H9 (cell line): ENCODE measurements around the gene ZNF750. TPM values are rescaled to one million over a fixed set of nuclear protein-coding genes. Genes with fewer than 3 reads are reported as not detected.
A peak's percentile ranks its signal among the peaks of the same experiment; 100 is the strongest.

Experiments used
- DNase-seq: peaks from one replicate; pipeline ENCODE4 v3.0.0-alpha.2; 2017
- H2AFZ ChIP-seq: one replicate; pipeline ENCODE4 v1.6.1; 2013; ENCODE audit warnings: mild to moderate bottlenecking, low read length, control low read depth, moderate library complexity
- H2AK5ac ChIP-seq: 2 replicates; pipeline ENCODE4 v1.6.1; 2013; ENCODE audit warnings: low read length, control low read depth, mixed read lengths; ENCODE audit not compliant: insufficient read length
- H2BK120ac ChIP-seq: one replicate; pipeline ENCODE4 v1.6.1; 2013; ENCODE audit warnings: low read depth, mild to moderate bottlenecking, low read length, control low read depth, inconsistent platforms; ENCODE audit not compliant: poor library complexity, severe bottlenecking
- H2BK12ac ChIP-seq: 2 replicates; pipeline ENCODE4 v1.6.1; 2013; ENCODE audit warnings: low read length, control low read depth, mixed read lengths, low read depth; ENCODE audit not compliant: insufficient read length
- H2BK15ac ChIP-seq: 2 replicates; pipeline ENCODE4 v1.6.1; 2013; ENCODE audit warnings: low read depth, low read length, control low read depth
- H2BK20ac ChIP-seq: one replicate; pipeline ENCODE4 v1.6.1; 2013; ENCODE audit warnings: low read depth, mild to moderate bottlenecking, low read length, control low read depth, inconsistent platforms; ENCODE audit not compliant: poor library complexity, severe bottlenecking
- H2BK5ac ChIP-seq: 2 replicates; pipeline ENCODE4 v1.6.1; 2013; ENCODE audit warnings: low read length, control low read depth, mixed read lengths; ENCODE audit not compliant: insufficient read length
- H3K14ac ChIP-seq: 2 replicates; pipeline ENCODE4 v1.6.1; 2013; ENCODE audit warnings: low read length, control low read depth; ENCODE audit not compliant: insufficient read depth
- H3K18ac ChIP-seq: 2 replicates; pipeline ENCODE4 v1.6.1; 2013; ENCODE audit warnings: low read depth, mild to moderate bottlenecking, mixed read lengths, low read length, control low read depth; ENCODE audit not compliant: insufficient read length
- H3K23ac ChIP-seq: 2 replicates; pipeline ENCODE4 v1.6.1; 2013; ENCODE audit warnings: low read length, control low read depth, mixed read lengths, low read depth; ENCODE audit not compliant: insufficient read length
- H3K23me2 ChIP-seq: 2 replicates; pipeline ENCODE4 v1.6.1; 2013; ENCODE audit warnings: low read depth, mild to moderate bottlenecking, mixed read lengths, low read length, control low read depth; ENCODE audit not compliant: insufficient read length, poor library complexity, severe bottlenecking
- H3K27ac ChIP-seq: 2 replicates; pipeline ENCODE4 v1.5.1; 2013; ENCODE audit warnings: low read length, control low read depth, mixed read lengths, low read depth; ENCODE audit not compliant: insufficient read length
- H3K27me3 ChIP-seq: 2 replicates; pipeline ENCODE4 v1.6.1; 2013; ENCODE audit warnings: low read length, control low read depth, inconsistent platforms; ENCODE audit not compliant: insufficient read depth
- H3K4ac ChIP-seq: 2 replicates; pipeline ENCODE4 v1.6.1; 2013; ENCODE audit warnings: low read depth, mild to moderate bottlenecking, control low read depth, inconsistent platforms, low read length, moderate library complexity
- H3K4me1 ChIP-seq: 2 replicates; pipeline ENCODE4 v1.6.1; 2013; ENCODE audit warnings: low read length, control low read depth, inconsistent platforms; ENCODE audit not compliant: insufficient read depth
- H3K4me2 ChIP-seq: 2 replicates; pipeline ENCODE4 v1.6.1; 2013; ENCODE audit warnings: low read length, control low read depth, mixed read lengths; ENCODE audit not compliant: insufficient read length, insufficient read depth
- H3K56ac ChIP-seq: 2 replicates; pipeline ENCODE4 v1.6.1; 2013; ENCODE audit warnings: low read depth, mild to moderate bottlenecking, mixed read lengths, low read length, control low read depth; ENCODE audit not compliant: insufficient read length
- H3K79me1 ChIP-seq: 2 replicates; pipeline ENCODE4 v1.6.1; 2013; ENCODE audit warnings: low read depth, mild to moderate bottlenecking, moderate library complexity, low read length, control low read depth, inconsistent platforms; ENCODE audit not compliant: insufficient read depth, poor library complexity, severe bottlenecking
- H3K79me2 ChIP-seq: 2 replicates; pipeline ENCODE4 v1.6.1; 2013; ENCODE audit warnings: low read length, control low read depth, inconsistent platforms; ENCODE audit not compliant: insufficient read depth
- H3K9ac ChIP-seq: 2 replicates; pipeline ENCODE4 v1.6.1; 2013; ENCODE audit warnings: low read length, control low read depth, mixed read lengths; ENCODE audit not compliant: insufficient read length; ENCODE audit errors: extremely low read depth
- H3K9me3 ChIP-seq: one replicate; pipeline ENCODE4 v1.6.1; 2013; ENCODE audit warnings: low read depth, low read length, inconsistent platforms; ENCODE audit not compliant: control insufficient read depth
- H3T11ph ChIP-seq: one replicate; pipeline ENCODE4 v1.6.1; 2013; ENCODE audit warnings: mild to moderate bottlenecking, low read length, control low read depth, inconsistent platforms
- H4K20me1 ChIP-seq: one replicate; pipeline ENCODE4 v1.6.1; 2013; ENCODE audit not compliant: control insufficient read depth, insufficient read length, insufficient read depth
- H4K5ac ChIP-seq: 2 replicates; pipeline ENCODE4 v1.6.1; 2013; ENCODE audit warnings: low read depth, mild to moderate bottlenecking, mixed read lengths, low read length, control low read depth; ENCODE audit not compliant: insufficient read length
- H4K8ac ChIP-seq: replicated peaks from 2 replicates; pipeline ENCODE4 v1.6.1; 2013; ENCODE audit warnings: low read length, control low read depth, mixed read lengths, low read depth; ENCODE audit not compliant: insufficient read length
- H4K91ac ChIP-seq: 2 replicates; pipeline ENCODE4 v1.6.1; 2013; ENCODE audit warnings: low read depth, mild to moderate bottlenecking, moderate library complexity, mixed read lengths, low read length, control low read depth; ENCODE audit not compliant: insufficient read length
- H3K27ac Mint-ChIP-seq, 3 experiments: 2 replicates in 2 of 3; 3 replicates in 1 of 3; pipeline ENCODE4 v1.8.0; 2020 to 2021; ENCODE audit warnings: mixed read lengths in 3 of 3, mild to moderate bottlenecking in 1 of 3, moderate library complexity in 1 of 3
- H3K27me3 Mint-ChIP-seq: 2 replicates; pipeline ENCODE4 v1.8.0; 2021; ENCODE audit warnings: low read depth, mild to moderate bottlenecking, moderate library complexity, mixed read lengths
- H3K36me3 Mint-ChIP-seq, 3 experiments: 2 replicates in 2 of 3; 3 replicates in 1 of 3; pipeline ENCODE4 v1.8.0; 2020 to 2021; ENCODE audit warnings: low read depth in 3 of 3, mixed read lengths in 3 of 3; ENCODE audit not compliant: insufficient read depth in 1 of 3
- H3K4me1 Mint-ChIP-seq, 2 experiments: 2 replicates each; pipeline ENCODE4 v1.8.0; 2020; ENCODE audit warnings: mixed read lengths in 2 of 2
- H3K4me3 Mint-ChIP-seq, 2 experiments: 2 replicates in 1 of 2; 3 replicates in 1 of 2; pipeline ENCODE4 v1.8.0; 2020 to 2021; ENCODE audit warnings: mild to moderate bottlenecking in 2 of 2, mixed read lengths in 2 of 2, moderate library complexity in 1 of 2
- H3K9me3 Mint-ChIP-seq, 2 experiments: 2 replicates in 1 of 2; 3 replicates in 1 of 2; pipeline ENCODE4 v1.8.0; 2020; ENCODE audit warnings: mild to moderate bottlenecking in 2 of 2, mixed read lengths in 2 of 2, moderate library complexity in 1 of 2
- WGBS: extraction: QIAGEN DNeasy Blood & Tissue Kit; methylation state at CpG from one replicate; pipeline ENCODE4 v1.1.7; 2013; ENCODE audit warnings: missing lambda C conversion rate, low lambda C conversion rate, mixed read lengths; ENCODE audit not compliant: insufficient read length; ENCODE audit errors: extremely low coverage; 5-methylcytosine and 5-hydroxymethylcytosine counted together
- total RNA-seq: library from RNA; stranded (reverse); gene quantifications from 2 replicates; pipeline ENCODE4 v1.2.1, GENCODE V29; 2021
- TF ChIP-seq, protein P1 (sequence below): fragments of 200-600 bp; sonication (generic); conservative IDR thresholded peaks from 3 replicates; pipeline ENCODE4 v1.8.0; 2021; ENCODE audit warnings: antibody characterized with exemption, mild to moderate bottlenecking

ZNF750 gene
- total RNA-seq, 1 experiment from 2014 or later, result not detected

- Histone ChIP-seq H4K20me1 (no peaks in the 10 kb centered on the region), H3K4me2 (no peak overlapping the region), H3K18ac (no peak overlapping the region), H2BK20ac (no peak overlapping the region), H3K23ac (no peak overlapping the region), H3T11ph (no peak overlapping the region), H3K9me3 (peaks cover 22% of the 10 kb centered on the region), H2BK15ac (no peak overlapping the region), H3K79me2 (no peaks in the 10 kb centered on the region), H3K4me1 (no peaks in the 10 kb centered on the region), H4K8ac (no peak overlapping the region), H2BK12ac (no peak overlapping the region), H3K79me1 (no peaks in the 10 kb centered on the region), H3K14ac (no peak overlapping the region), H4K91ac (no peak overlapping the region), H3K4ac (no peak overlapping the region), H4K5ac (no peak overlapping the region), H3K27me3 (no peaks in the 10 kb centered on the region), H3K56ac (no peak overlapping the region), H2AK5ac (no peak overlapping the region), H2BK120ac (no peak overlapping the region), H2BK5ac (no peak overlapping the region), H3K23me2 (no peaks in the 10 kb centered on the region), H3K9ac (no peak overlapping the region), H2AFZ (no peak overlapping the region), H3K27ac (no peak overlapping the region)
- DNase-seq, result no peak
- peak overlapping the region in 2 of 3 experiments; percentile 29 to 91; a peak in 3 of 7 replicates for H3K27ac Mint-ChIP-seq
- WGBS, result no CpG with 5 or more reads among the region's 20 CpGs
- H3K9me3 Mint-ChIP-seq, result peaks cover 23 to 26% of the 10 kb centered on the region in 2 experiments
- TF ChIP-seq, protein P1, sequence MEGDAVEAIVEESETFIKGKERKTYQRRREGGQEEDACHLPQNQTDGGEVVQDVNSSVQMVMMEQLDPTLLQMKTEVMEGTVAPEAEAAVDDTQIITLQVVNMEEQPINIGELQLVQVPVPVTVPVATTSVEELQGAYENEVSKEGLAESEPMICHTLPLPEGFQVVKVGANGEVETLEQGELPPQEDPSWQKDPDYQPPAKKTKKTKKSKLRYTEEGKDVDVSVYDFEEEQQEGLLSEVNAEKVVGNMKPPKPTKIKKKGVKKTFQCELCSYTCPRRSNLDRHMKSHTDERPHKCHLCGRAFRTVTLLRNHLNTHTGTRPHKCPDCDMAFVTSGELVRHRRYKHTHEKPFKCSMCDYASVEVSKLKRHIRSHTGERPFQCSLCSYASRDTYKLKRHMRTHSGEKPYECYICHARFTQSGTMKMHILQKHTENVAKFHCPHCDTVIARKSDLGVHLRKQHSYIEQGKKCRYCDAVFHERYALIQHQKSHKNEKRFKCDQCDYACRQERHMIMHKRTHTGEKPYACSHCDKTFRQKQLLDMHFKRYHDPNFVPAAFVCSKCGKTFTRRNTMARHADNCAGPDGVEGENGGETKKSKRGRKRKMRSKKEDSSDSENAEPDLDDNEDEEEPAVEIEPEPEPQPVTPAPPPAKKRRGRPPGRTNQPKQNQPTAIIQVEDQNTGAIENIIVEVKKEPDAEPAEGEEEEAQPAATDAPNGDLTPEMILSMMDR, result no peak
- no peaks in the 10 kb centered on the region for H3K27me3 Mint-ChIP-seq
- H3K4me1 Mint-ChIP-seq, result no peaks in the 10 kb centered on the region
- peaks cover 62 to 96% (median 90%) of the 10 kb centered on the region in 3 experiments for H3K36me3 Mint-ChIP-seq
- no peak overlapping the region for H3K4me3 Mint-ChIP-seq
These were observed 25.0 kb downstream of the ZNF750 start for GRCh38 chr17:82814834-82815233.
